HG03354 (cell line): ENCODE results near the gene ADK.
"Not testable (repeated sequence)": the region's sequence is repeated elsewhere in the genome, so short reads cannot be mapped to it uniquely, and the experiment has no call there.

Source experiments
- ATAC-seq: cut with Tn5 transposase; IDR thresholded peaks from one replicate; pipeline ENCODE4 v1.9.1; 2021; ENCODE audit warnings: mild to moderate bottlenecking; ENCODE audit not compliant: unreplicated experiment, poor library complexity, severe bottlenecking

ADK gene

GRCh38 chr10:74139981-74140380 lies 11.0 kb upstream of the ADK start:
- ATAC-seq, result no peak

- no peak for ATAC-seq
Measured at GRCh38 chr10:74140553-74140952, 10.5 kb upstream of the ADK start.

GRCh38 chr10:74145133-74145532 lies 5.9 kb upstream of the ADK start:
- no peak for ATAC-seq

GRCh38 chr10:74146980-74147379 lies 4.0 kb upstream of the ADK start:
- not testable (repeated sequence) for ATAC-seq

- peak; percentile 49 for ATAC-seq
Measured at GRCh38 chr10:74150204-74150989, 624 bp upstream of the ADK start, which contains the start of gene AP3M1. AP3M1 (minus strand) TSS chr10:74150828; CDS start chr10:74138379, 12,449 bp downstream.

GRCh38 chr10:74151879-74152722 lies 1.1 kb downstream of the ADK start:
- ATAC-seq, result no peak

GRCh38 chr10:74153123-74153522 lies 2.1 kb downstream of the ADK start:
- ATAC-seq, result no peak

- no peak for ATAC-seq
Measured at GRCh38 chr10:74153676-74154075, 2.7 kb downstream of the ADK start.

- ATAC-seq, result peak; percentile 51
Measured at GRCh38 chr10:74156919-74157289, 5.9 kb downstream of the ADK start.

GRCh38 chr10:74160013-74160412 lies 9.0 kb downstream of the ADK start:
- ATAC-seq, result no peak

- no peak for ATAC-seq
Measured at GRCh38 chr10:74163319-74164068, 12.5 kb downstream of the ADK start.

- no peak for ATAC-seq
Measured at GRCh38 chr10:74164716-74165529, 13.9 kb downstream of the ADK start.

GRCh38 chr10:74165530-74165901 lies 14.5 kb downstream of the ADK start:
- ATAC-seq, result no peak

GRCh38 chr10:74167443-74167842 lies 16.4 kb downstream of the ADK start:
- no peak for ATAC-seq

GRCh38 chr10:74171625-74172024 lies 20.6 kb downstream of the ADK start:
- no peak for ATAC-seq

GRCh38 chr10:74174521-74174920 lies 23.5 kb downstream of the ADK start:
- no peak for ATAC-seq

- no peak for ATAC-seq
Measured at GRCh38 chr10:74175510-74176379, 24.7 kb downstream of the ADK start.

GRCh38 chr10:74176380-74177139 lies 25.5 kb downstream of the ADK start:
- ATAC-seq, result peak; percentile 91
